Fibroblast of mammary gland (primary cell): ENCODE data around the gene MB21D2.

Experiments used
- DNase-seq: peaks from one replicate; pipeline ENCODE4 v3.0.0-alpha.2; 2010; ENCODE audit warnings: low read depth
- H3K4me3 ChIP-seq: 2 replicates; pipeline ENCODE4 v1.5.1; 2011; ENCODE audit warnings: low read depth, mild to moderate bottlenecking, low read length, moderate library complexity; ENCODE audit not compliant: control insufficient read depth
- CTCF ChIP-seq: conservative IDR thresholded peaks from 2 replicates; pipeline ENCODE4 v1.5.1; 2011; ENCODE audit warnings: low read depth, low read length, inconsistent platforms; ENCODE audit not compliant: control insufficient read depth, insufficient read depth

Gene MB21D2

GRCh38 chr3:192867645-192868044 is 50.0 kb downstream of the MB21D2 start:
- no peak for DNase-seq
- no peak overlapping the region for H3K4me3 ChIP-seq
- no peak for TF ChIP-seq CTCF

GRCh38 chr3:192866804-192867203 is 50.9 kb downstream of the MB21D2 start:
- no peak for TF ChIP-seq CTCF
- no peak for DNase-seq
- H3K4me3 ChIP-seq, result no peak overlapping the region

- DNase-seq, result no peak
- TF ChIP-seq CTCF, result no peak
- no peak overlapping the region for H3K4me3 ChIP-seq
Measured at GRCh38 chr3:192864941-192865340, 52.7 kb downstream of the MB21D2 start.

GRCh38 chr3:192863091-192863420 is 54.6 kb downstream of the MB21D2 start:
- no peak overlapping the region for H3K4me3 ChIP-seq
- no peak for TF ChIP-seq CTCF
- DNase-seq, result no peak

- no peak for TF ChIP-seq CTCF
- DNase-seq, result no peak
- no peak overlapping the region for H3K4me3 ChIP-seq
Measured at GRCh38 chr3:192862408-192863090, 55.1 kb downstream of the MB21D2 start.

GRCh38 chr3:192861972-192862371 is 55.7 kb downstream of the MB21D2 start:
- H3K4me3 ChIP-seq, result no peak overlapping the region
- no peak for TF ChIP-seq CTCF
- DNase-seq, result no peak

- no peak for TF ChIP-seq CTCF
- DNase-seq, result no peak
- no peak overlapping the region for H3K4me3 ChIP-seq
Measured at GRCh38 chr3:192860454-192860853, 57.2 kb downstream of the MB21D2 start.
